AG09319 (cell line): Measurements from ENCODE around the gene TBC1D21.

ENCODE experiments used
- DNase-seq: peaks from one replicate; pipeline ENCODE4 v3.0.0-alpha.2; 2010; ENCODE audit warnings: low read depth; ENCODE audit errors: extremely low read depth
- CTCF ChIP-seq: IDR thresholded peaks from 2 replicates; pipeline ENCODE4 v1.5.1; 2011; ENCODE audit warnings: low read depth, mild to moderate bottlenecking, inconsistent platforms, low read length, moderate library complexity

The TBC1D21 gene

DNA sequence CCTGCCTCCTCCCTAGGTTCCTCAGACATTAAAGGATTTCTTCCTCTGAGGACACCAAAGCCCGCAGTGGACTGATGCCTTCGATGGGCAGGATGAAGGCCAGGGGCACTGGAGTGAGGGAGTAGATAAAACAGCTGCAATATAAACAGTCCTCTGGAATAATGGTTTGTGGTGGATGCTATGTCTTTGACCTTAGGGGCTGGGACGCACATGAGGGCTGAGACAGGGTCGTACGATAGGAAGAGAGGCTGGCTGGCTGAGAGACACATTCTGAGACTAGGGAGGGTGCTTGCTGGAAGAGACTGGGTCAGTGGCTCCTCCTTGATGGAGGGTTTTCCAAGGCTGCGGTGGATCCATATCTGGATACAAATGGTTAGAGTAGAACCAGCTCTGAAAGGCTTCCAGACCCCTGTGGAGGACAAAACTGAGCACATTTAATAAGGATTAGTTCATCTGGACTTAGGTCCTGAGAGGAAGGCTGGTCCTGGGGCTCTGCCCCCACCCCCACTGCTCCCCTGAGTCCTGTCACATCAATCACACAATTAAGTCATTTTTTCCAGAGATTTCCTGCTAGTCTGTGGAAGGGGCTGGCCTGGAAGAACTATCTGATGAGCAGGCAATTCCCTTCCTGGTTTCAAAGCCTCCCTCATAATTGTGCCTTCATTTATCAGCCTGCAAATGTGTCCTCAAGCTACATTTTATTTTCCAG is 15.8 kb downstream of the TBC1D21 start:
- no peak for TF ChIP-seq CTCF
- DNase-seq: no peak

- no peak for DNase-seq
- TF ChIP-seq CTCF: no peak
These were observed 16.4 kb downstream of the TBC1D21 start for GRCh38 chr15:73889762-73890124.

DNA sequence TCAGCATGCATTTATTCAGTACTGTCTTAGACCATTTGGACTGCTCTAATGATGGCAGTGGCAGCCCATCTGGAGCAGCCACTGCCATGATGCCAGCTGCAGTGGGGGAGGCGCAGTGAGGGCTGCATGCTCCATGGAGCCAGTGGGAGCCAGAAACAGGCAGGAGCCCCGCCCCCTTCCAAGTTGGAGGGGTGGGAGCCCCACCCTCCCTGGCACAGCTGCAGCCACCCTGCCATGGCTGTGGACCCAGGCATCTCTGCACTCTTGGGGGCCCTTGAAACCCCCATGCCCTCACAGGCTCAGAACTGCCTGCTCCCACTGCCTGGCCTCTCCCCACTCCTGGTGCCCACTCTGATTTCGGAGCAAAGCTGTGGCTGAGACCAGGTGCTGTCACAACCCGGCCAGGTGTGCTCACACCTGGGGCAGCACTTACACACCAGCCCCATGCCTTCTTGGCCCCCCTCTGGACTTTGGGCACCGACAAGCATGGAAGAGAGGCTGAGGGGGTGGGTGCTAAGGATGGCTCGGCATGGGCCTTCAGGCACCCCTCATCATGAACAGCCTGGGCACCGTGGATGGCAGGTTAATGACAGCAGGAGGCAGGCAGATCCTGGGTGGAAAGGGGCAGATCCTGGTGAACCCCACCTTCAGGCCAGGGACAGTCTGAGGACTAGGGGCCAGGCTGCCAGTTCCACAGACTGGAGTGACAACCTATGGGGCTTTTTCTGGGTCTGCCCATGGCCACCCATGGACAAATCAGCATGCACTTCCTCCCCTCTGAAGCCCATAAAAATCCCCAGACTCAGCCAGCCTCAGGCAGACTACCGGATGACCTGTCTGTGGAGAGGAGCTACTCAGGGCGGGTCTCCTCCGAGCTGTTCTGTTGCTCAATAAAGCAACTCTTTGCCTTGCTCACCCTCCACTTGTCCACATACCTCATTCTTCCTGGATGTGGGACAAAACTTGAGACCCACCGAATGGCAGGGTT is 18.3 kb downstream of the TBC1D21 start:
- DNase-seq: no peak
- TF ChIP-seq CTCF: no peak

DNA sequence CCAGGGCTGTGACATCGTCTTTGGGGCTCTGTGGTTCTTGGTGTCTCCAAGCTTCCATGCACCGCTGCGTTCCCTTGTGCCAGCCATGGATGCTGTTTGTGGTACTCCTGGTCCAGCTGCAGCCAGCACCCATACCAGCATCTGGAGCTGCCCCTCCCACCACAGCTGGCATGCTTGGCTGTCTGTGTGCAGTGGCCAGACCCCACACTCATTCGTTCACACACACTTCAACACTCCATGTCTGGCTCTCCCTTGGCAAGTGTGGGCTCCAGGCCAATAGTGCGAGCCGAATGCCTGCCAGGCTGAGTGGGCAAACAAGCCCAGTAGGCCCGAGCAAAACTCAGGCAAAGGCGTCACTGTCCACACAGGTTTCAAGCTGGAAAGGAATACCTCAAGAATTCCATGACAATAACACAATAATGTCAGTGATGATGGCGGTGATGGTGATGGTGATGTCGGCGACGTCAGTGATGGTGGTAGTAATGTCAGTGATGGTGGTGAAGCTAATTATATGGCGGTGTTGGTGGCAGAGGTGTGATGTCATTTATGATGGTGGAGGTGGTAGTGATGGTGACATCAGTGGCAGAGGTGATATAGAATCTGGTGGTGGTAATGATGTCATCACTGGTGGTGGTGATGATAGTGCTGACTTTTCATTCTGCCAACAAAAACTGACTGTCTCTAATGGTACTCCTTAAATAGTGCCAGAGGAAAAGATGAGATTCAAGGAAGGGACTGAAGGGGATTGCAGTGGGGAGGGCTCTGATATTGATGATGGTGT is 19.3 kb downstream of the TBC1D21 start:
- DNase-seq: no peak
- no peak for TF ChIP-seq CTCF

DNA sequence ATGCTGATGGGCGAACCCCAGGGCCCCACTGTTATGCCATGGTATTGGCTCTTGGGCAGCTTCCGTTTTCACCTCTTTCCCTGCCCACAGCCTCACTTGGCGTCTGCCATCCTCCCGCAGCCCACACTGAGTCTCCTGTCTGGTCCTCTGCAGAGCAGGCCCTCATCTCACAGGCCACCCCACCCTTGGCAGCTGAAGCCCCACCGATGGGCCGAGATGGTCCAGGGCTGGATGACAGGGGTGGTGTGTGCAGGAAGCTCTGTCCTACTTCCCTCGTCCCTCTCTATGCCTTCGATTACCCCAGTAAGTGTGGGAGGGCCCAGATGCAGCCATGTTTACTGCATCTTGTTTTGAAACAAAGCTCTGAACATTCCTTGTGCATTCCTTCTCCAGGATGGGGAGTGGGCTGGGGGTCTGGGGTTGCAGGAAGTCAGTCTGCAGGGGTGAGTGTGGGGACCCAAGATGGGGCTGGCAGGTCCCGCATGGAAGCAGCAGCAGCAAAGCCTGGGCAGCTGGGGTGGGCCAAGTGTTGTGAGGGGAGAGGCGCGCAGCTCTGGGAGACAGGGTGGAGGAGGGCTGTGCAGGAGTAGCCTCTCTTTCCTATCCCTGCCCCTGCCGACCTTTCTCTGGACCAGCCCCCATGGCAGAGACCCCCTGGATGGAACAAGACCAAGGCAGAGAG is 20.9 kb downstream of the TBC1D21 start:
- DNase-seq: no peak
- TF ChIP-seq CTCF: no peak

- DNase-seq: peak; percentile 38
- TF ChIP-seq CTCF: peak; percentile 86
These were observed 24.3 kb downstream of the TBC1D21 start for GRCh38 chr15:73897441-73898261.
